ENCODE measurements around the gene CEP97.

The CEP97 gene

GRCh38 chr3:101779047-101779821, 54.8 kb downstream of the CEP97 start, which contains the start of gene NXPE3:
Gene NXPE3 (plus strand): TSS chr3:101779211. CDS start chr3:101785597, 6,386 bp downstream.
- DNase-seq = peak; percentile 96

- DNase-seq = no peak
These were observed 55.5 kb downstream of the CEP97 start for GRCh38 chr3:101779822-101780381.

- no peak for DNase-seq
These were observed 56.2 kb downstream of the CEP97 start for GRCh38 chr3:101780661-101781060.

DNA sequence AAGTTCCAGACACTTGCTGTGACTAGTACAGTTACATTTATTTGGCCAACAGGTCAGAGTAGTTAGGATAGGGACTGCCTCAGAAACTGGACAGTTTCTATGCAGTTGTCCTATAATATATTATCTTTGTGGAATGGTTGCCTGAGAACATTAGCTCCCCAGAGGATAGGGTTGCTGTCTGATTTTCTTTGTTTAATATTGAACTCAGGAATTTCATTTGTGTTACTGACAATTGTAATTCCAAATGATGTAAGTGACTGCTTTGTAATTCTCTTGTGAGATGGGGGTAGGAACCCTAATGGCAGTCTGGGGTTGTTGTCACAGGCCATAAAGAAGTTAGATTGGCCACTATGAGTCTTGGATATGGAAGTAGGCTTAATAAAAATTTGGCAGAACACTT, 56.8 kb downstream of the CEP97 start:
- DNase-seq = no peak

GRCh38 chr3:101784855-101785613, 60.6 kb downstream of the CEP97 start:
- DNase-seq = no peak

GRCh38 chr3:101791778-101792177, 67.4 kb downstream of the CEP97 start:
- no peak for DNase-seq

DNA sequence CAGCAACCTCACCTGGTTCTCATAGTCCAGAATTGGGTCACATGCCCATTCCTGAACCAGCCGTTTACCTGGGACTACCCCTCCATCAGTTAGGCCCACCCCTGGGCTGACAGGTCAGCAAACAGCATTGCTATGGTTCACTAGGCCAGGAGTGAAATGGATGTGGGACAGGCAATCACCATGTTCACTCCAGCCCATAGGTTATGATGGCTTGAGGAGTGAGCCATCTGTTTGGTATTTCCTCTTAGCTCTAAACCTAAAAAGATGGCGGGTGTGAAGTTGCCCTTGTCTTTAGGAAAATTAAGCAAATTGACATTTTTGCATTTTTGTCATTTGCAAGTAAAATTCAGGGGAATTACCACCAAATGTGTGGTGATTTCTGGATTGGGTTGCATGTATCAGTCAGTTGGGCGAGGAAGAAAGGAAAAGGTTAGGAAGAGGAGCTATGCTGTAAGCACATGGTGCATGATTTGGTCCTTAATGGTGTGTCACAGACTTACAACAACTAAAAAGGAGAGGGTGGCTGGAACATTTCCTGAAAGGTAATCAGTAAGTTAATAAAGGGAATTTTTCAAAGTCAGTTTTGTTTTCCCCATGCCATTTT, 71.8 kb downstream of the CEP97 start:
- no peak for DNase-seq

- no peak for DNase-seq
These were observed 76.8 kb downstream of the CEP97 start for GRCh38 chr3:101801174-101801573.

DNA sequence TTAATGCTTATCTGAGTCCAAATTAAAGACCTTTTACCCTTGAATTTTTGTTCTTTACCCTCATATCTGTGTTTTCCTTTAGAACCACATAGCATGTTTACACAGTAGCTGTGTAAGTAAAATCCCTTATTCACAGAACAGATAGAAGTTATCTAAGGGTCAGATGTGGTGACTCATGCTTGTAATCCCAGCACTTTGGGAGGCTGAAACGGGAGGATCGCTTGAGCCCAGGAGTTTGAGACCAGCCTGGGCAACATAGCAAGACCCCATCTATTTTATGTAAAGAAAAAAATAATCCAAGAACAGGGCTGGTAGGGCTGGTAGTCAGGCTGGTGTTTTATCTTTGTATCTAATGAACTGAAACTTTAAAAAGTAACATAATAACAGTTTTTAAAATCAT, 77.8 kb downstream of the CEP97 start:
- no peak for DNase-seq

GRCh38 chr3:101803173-101803782, 78.9 kb downstream of the CEP97 start:
- DNase-seq = no peak

DNA sequence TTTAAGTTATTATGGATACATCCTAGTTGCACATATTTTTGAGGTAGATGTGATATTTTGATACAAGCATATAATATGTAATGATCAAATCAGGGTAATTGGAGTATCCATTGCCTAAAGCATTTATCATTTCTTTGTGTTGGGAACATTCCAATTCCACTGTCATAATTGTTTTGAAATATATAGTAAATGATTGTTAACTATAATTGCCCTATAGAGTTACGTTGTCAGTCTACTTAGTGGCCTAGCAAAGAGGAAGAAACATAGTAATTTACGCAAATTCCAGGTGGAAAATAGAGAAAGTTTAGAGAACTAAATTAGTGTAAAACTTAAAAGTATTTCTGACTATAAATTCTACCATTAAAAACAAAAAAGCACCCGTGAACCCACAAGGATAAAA, 79.5 kb downstream of the CEP97 start:
- DNase-seq = no peak

DNA sequence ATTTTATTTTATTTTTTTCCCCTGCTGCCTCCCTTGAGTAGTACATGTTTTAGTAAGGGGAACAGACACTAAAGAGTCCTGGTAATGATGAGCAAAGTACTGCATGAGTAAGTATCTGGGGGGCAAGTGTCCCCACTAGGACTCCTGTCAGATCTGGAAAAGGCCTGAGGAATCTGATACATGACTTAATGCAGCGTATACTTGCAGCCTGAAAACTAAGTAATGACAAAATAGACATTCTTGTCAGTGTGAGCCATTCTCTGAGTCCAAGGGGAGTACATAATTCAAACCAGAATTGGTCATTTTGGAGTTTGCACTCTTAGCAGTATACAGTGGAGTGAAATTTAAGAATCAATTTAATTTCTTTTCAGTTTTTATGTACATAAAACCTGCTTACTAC, 82.1 kb downstream of the CEP97 start:
- no peak for DNase-seq

DNA sequence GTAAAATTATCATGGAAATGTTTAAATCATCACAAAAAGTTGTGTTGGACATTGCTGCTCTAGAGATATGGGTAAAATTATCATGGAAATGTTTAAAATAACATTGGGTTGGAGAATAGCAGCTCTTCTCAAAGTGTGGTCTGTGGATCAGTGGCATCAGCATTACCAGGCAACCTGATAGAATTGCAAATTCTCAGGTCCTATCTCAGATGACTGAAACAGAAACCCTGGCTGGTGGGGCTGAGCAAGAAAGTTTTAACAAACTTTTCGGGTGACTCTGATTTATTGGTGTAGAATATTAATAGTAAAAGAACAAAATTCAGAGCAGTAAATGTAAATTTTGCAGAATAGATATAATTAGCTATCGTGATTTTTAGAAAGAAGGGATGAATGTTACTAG, 83.5 kb downstream of the CEP97 start:
- DNase-seq = no peak

DNA sequence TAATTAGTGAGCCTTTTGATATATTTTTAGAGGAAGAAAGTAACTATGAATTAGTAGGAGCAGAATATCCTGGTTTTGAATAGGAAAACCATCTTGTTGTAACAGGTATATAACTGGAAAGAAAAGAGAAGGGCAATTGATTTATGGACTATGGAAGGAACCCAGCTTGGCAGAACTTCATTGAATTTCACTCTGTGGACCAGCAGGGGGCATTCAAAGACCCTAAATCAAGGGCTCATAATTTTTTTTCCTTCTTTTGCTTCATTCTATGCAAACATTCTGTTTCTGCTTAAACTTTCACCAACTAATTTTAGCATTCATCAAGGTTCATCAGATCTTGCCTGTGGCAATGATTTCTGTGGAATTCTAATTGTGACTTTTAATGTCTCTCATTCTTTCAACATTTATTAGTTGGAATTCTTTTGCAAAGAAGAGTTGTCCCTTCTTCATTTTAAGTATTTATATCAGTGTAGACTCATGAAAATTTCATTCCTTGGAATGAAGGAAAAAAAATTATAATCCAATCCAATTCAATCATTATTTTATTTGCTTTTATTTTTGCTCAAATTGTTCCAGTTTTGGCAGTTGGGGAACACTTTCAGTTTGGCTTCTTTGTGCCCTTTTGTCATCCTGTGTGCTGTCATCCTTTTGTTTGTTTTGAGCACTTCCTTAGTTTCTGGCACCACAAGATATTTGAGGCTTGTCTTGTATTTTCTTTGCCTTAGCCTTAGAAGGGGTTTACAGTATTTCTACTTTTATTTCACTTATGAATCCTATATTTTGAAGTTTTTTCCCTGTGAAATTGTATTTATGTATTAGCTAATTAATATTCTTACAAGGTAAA, 85.0 kb downstream of the CEP97 start:
- DNase-seq = no peak

- DNase-seq = no peak
These were observed 85.6 kb downstream of the CEP97 start for GRCh38 chr3:101810022-101810418.

GRCh38 chr3:101811875-101812274, 87.5 kb downstream of the CEP97 start:
- DNase-seq = no peak

- no peak for DNase-seq
These were observed 88.5 kb downstream of the CEP97 start for GRCh38 chr3:101812895-101813294.

DNA sequence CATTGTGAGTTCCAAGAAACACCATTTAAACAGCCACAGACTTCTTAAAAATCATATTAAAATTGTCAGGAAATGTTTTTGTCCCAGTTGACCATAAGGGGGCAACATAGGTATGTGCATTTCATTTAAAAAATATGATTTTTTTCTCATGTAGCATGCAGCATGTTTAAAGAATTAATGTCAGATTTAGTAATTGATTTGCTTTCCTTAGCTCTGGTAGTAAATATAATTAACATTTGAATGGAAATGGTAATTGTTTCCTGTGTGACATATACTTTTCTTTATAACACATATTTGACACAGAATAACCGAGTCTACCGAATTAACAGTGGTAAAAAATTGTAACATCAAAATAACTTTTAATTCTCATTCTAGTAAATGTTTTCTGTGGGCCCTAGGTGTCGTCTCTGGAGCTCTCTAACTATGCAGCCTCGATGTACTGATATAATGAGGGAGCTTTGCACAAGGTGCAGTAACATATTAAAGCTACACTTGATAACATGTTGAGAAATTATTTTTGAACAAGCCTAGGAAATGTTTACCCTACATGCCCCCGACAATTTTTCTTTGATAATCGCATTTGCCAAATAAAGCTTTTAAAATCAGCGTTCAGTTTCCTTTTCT, 89.5 kb downstream of the CEP97 start:
- no peak for DNase-seq

GRCh38 chr3:101814835-101815234, 90.4 kb downstream of the CEP97 start:
- no peak for DNase-seq

- no peak for DNase-seq
These were observed 92.1 kb downstream of the CEP97 start for GRCh38 chr3:101816215-101817149.

Data from activated T-cell treated with anti-CD3 and anti-CD28 coated beads, Interleukin-2, amount 50 U/mL, for 1 hour (primary cell).